Gastroesophageal sphincter (tissue), 4 donors: Measurements from ENCODE around the gene SYT7. TPM values are rescaled to one million over a fixed set of nuclear protein-coding genes. Genes with fewer than 3 reads are reported as not detected.

Experiments
- ATAC-seq: fragments of 150-250 bp; one replicate; pipeline ENCODE4 v1.9.1; 2016; ENCODE audit warnings: mild to moderate bottlenecking, moderate library complexity
- H3K27ac ChIP-seq, 4 donors: fragments of 200-600 bp; sonication (generic) in 3 of 4; 1 replicate in 3 of 4; 2 replicates in 1 of 4; pipeline ENCODE4 v1.5.1; 2016 to 2019
- H3K27me3 ChIP-seq: fragments of 200-600 bp; sonication (generic); one replicate; pipeline ENCODE4 v1.5.1; 2019
- H3K36me3 ChIP-seq, 2 donors: fragments of 200-600 bp; sonication (generic); one replicate each; pipeline ENCODE4 v1.5.1; 2019; ENCODE audit warnings: control low read depth in 1 of 2
- H3K4me1 ChIP-seq, 3 donors: fragments of 200-600 bp; sonication (generic); 1 replicate in 2 of 3; 2 replicates in 1 of 3; pipeline ENCODE4 v1.5.1; 2016 to 2019; ENCODE audit warnings: control low read depth in 2 of 3
- H3K4me3 ChIP-seq, 2 donors: fragments of 200-600 bp; sonication (generic); one replicate each; pipeline ENCODE4 v1.5.1; 2019; ENCODE audit warnings: mild to moderate bottlenecking in 1 of 2, moderate library complexity in 1 of 2
- H3K9me3 ChIP-seq, 3 donors: fragments of 200-600 bp; sonication (generic); one replicate each; pipeline ENCODE4 v1.5.1; 2017 to 2019; ENCODE audit warnings: control low read depth in 2 of 3
- EP300 ChIP-seq: sonication (generic); formaldehyde crosslinking; IDR thresholded peaks from one replicate; pipeline ENCODE4 v1.6.1; 2017; ENCODE audit warnings: antibody characterized with exemption, mild to moderate bottlenecking
- POLR2A ChIP-seq, 2 donors: fragments of 450-650 bp; IDR thresholded peaks; one replicate each; pipeline ENCODE4 v1.6.1; 2017; ENCODE audit warnings: antibody characterized with exemption in 2 of 2, mild to moderate bottlenecking in 2 of 2, moderate library complexity in 1 of 2
- POLR2AphosphoS5 ChIP-seq: sonication (generic); formaldehyde crosslinking; IDR thresholded peaks from one replicate; pipeline ENCODE4 v1.6.1; 2017; ENCODE audit warnings: antibody characterized with exemption
- WGBS, 2 donors: methylation state at CpG; one replicate each; pipeline ENCODE4 v1.1.5; 2018; ENCODE audit warnings: low coverage in 1 of 2; 5-methylcytosine and 5-hydroxymethylcytosine counted together
- total RNA-seq, 4 donors: library from RNA; depleted of rRNA; stranded (reverse); fragments of >200 nt; gene quantifications; one replicate each; pipeline ENCODE4 v1.1.0, GENCODE V29; 2016
- TF ChIP-seq, protein P1 (sequence below), 4 experiments: fragments of 200-600 bp in 2 of 4; fragments of 450-650 bp in 2 of 4; sonication (generic) in 1 of 4; IDR thresholded peaks; one replicate each; pipeline ENCODE4 v1.5.1; 2017 to 2019; ENCODE audit warnings: antibody characterized with exemption in 4 of 4, mild to moderate bottlenecking in 2 of 4, moderate library complexity in 2 of 4

Gene SYT7
- total RNA-seq, 4 donors from 2014 or later: 1.8 to 3.7 (median 3.1) TPM

DNA sequence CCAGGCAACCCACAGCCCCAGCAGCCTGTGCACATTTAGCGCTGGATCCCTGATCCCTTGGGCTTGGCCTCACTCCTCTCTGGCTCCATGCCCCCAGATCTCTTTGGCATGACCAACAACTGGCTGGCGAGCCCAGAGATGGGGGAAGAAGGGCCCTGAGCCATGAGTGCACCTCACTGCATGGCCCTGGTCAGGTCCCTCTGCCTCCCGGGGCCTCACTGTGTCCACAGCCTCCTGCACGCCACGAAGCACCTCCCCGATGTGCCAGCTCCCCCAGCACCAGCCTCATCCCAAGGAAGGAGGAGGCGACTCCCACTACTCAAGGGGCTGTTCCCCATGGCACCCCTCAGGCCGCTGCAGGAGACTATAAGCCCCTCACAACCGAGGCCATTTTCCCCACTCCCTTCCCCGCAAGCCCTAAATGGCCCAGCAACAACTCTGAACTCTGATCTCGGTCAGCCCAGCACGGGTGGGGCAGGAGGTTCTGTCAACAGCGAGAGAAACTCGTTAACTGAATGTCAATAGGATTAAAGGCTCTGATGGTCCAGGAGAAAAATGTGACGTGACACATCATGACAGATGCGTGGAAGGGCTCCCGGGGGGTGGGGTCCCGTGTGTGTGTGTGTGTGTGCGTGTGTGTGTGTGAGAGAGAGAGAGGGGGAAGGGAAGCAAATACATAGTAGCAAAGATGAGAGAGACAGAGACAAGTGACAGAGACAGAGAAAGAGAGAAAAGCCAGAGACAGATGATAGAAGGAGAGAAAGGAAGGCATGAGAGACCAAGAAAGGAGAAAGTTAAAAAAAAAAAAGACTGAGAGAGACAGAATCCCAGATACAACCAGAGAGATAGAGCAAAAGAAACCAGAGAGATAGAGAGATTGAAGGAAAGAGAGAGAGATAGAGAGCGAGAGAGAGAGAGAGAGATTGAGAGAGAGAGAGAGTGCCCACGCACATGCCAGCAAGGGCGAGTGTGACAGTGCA lies 28.4 kb upstream of the SYT7 start:
- H3K27ac ChIP-seq: no peak overlapping the region
- H3K36me3 ChIP-seq: no peaks in the 10 kb centered on the region
- peaks cover 75% of the 10 kb centered on the region for H3K27me3 ChIP-seq
- WGBS, 2 donors: 30 to 38% methylated on average over 3 to 9 of the region's 22 CpGs
- no peaks in the 10 kb centered on the region for H3K4me1 ChIP-seq
- TF ChIP-seq, protein P1, sequence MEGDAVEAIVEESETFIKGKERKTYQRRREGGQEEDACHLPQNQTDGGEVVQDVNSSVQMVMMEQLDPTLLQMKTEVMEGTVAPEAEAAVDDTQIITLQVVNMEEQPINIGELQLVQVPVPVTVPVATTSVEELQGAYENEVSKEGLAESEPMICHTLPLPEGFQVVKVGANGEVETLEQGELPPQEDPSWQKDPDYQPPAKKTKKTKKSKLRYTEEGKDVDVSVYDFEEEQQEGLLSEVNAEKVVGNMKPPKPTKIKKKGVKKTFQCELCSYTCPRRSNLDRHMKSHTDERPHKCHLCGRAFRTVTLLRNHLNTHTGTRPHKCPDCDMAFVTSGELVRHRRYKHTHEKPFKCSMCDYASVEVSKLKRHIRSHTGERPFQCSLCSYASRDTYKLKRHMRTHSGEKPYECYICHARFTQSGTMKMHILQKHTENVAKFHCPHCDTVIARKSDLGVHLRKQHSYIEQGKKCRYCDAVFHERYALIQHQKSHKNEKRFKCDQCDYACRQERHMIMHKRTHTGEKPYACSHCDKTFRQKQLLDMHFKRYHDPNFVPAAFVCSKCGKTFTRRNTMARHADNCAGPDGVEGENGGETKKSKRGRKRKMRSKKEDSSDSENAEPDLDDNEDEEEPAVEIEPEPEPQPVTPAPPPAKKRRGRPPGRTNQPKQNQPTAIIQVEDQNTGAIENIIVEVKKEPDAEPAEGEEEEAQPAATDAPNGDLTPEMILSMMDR (IDR thresholded peaks at IDR 0.05): no peak
- TF ChIP-seq EP300: no peak
- no peak for TF ChIP-seq POLR2A (IDR thresholded peaks at IDR 0.05)
- no peak for TF ChIP-seq POLR2AphosphoS5
- no peaks in the 10 kb centered on the region for H3K9me3 ChIP-seq
- no peak for ATAC-seq
- H3K4me3 ChIP-seq: no peak overlapping the region

DNA sequence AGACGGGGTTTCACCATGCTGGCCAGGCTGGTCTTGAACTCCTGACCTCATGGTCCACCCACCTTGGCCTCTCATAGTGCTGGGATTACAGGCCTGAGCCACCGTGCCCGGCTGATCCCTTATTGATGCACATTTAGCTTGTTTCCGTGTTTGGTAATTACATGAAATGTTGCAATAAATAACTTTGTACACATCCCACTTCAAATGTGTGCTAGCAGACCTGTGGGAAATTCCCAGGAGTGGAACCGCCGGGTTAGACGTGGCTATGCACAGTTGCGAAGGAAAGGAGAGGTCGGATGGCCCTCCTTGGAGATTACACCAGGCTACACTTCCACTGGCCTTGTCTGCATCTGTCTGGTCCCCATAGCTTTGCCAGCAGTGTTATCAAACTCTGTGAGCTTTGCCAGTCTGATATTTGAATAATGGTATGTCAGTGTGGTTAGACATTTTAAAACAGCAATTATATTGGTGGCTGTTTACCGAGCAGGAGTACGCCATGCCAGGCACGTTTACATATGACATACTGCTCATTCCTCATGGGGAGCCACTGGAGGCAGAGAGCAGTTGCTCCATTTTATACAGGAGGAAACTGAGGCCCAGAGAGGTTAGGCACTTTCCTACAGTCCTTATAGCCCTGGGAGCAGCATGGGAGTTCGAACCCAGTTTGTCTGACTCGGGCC lies 27.2 kb upstream of the SYT7 start:
- WGBS, 2 donors: 84 to 95% methylated on average over 7 to 11 of the region's 14 CpGs
- Histone ChIP-seq H3K4me1 (peaks cover 0 to 5% (median 0%) of the 10 kb centered on the region in 3 donors), H3K27me3 (peaks cover 69% of the 10 kb centered on the region), H3K9me3 (no peaks in the 10 kb centered on the region), H3K4me3 (no peak overlapping the region), H3K27ac (no peak overlapping the region), H3K36me3 (no peaks in the 10 kb centered on the region)
- no peak for ATAC-seq
- TF ChIP-seq POLR2A (IDR thresholded peaks at IDR 0.05) (no peak), EP300 (no peak), POLR2AphosphoS5 (no peak)
- TF ChIP-seq, protein P1 (IDR thresholded peaks at IDR 0.05): no peak

DNA sequence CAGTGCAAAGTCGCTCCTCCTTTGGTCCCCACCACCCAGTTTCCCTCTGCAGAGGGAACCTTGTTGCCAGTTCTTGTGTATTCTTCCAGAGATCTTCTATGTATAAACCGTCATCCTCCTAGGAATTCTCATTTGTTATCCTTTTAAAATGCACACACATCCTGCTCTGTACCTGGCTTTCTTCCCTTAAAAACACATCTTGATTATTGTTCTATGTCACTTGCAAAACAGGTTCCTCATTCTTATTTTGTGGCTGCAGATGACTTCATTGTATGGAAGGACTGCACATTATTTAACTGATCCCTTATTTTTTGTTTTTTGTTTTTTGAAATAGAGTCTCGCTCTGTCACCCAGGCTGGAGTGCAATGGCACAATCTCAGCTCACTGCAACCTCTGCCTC lies 26.6 kb upstream of the SYT7 start:
- H3K27ac ChIP-seq: no peak overlapping the region
- H3K27me3 ChIP-seq: peaks cover 69% of the 10 kb centered on the region
- 62 to 71% methylated on average over 3 of the region's 3 CpGs for WGBS, 2 donors
- no peak for TF ChIP-seq POLR2A (IDR thresholded peaks at IDR 0.05)
- no peak for TF ChIP-seq POLR2AphosphoS5
- TF ChIP-seq EP300: no peak
- TF ChIP-seq, protein P1 (IDR thresholded peaks at IDR 0.05): no peak
- no peaks in the 10 kb centered on the region for H3K36me3 ChIP-seq
- no peak overlapping the region for H3K4me3 ChIP-seq
- ATAC-seq: no peak
- H3K4me1 ChIP-seq: peaks cover 0 to 5% (median 0%) of the 10 kb centered on the region in 3 donors
- no peaks in the 10 kb centered on the region for H3K9me3 ChIP-seq

DNA sequence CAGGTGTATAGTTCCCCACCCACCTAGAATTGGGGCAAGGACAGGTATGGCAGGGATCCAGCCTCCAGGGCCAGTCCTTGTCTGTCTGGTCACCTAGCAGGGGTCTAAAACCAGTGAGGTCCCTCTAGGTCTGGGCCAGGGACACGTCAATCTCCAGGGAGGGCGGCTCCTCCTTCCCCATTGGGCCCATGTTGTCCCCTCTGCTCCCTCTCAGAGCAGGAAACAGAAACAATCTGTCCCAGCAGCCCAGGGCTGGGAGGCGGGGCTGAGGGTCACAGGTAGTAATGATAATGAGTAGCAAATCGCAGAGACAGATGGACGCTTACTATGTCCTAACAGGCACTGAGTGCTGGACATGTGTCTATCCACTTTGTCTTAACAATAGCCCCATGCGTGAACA lies 22.8 kb upstream of the SYT7 start:
- 75 to 83% methylated on average over 1 of the region's 6 CpGs for WGBS, 2 donors
- Histone ChIP-seq H3K27me3 (peaks cover 54% of the 10 kb centered on the region), H3K9me3 (no peaks in the 10 kb centered on the region), H3K36me3 (no peaks in the 10 kb centered on the region), H3K4me3 (no peak overlapping the region), H3K4me1 (peaks cover 0 to 28% (median 5%) of the 10 kb centered on the region in 3 donors), H3K27ac (peak overlapping the region in 3 of 4 donors; percentile 62 to 64 (median 62))
- TF ChIP-seq POLR2A (IDR thresholded peaks at IDR 0.05): no peak
- no peak for TF ChIP-seq POLR2AphosphoS5
- TF ChIP-seq, protein P1 (IDR thresholded peaks at IDR 0.05): no peak
- no peak for TF ChIP-seq EP300
- no peak for ATAC-seq
